GM12878 (cell line): Measurements from ENCODE around the gene AADAC. TPM values are rescaled to one million over a fixed set of nuclear protein-coding genes. Genes with fewer than 3 reads are reported as not detected.

ENCODE experiments used
- ATAC-seq: fragments of 200-7000 bp; cut with Tn5 transposase; 3 replicates; pipeline ENCODE4 v1.9.1; 2020; ENCODE audit warnings: mild to moderate bottlenecking, moderate library complexity
- BruUV-seq: library from RNA; stranded (reverse); fragments of 400-500 nt; replicated peaks from 2 replicates; lab custom pipeline; 2021; lab: Mats Ljungman, UMichigan
- CTCF ChIA-PET: fragments of 300-600 bp; sonication (Branson Sonifier 250); formaldehyde crosslinking; extraction: SDS; loops from one replicate; lab custom pipeline; 2021; ENCODE audit warnings: inconsistent platforms; lab: Yijun Ruan, JAX
- POLR2A ChIA-PET: fragments of 350-600 bp; formaldehyde crosslinking; extraction: SDS; loops from one replicate; lab custom pipeline; 2021; ENCODE audit warnings: inconsistent platforms; lab: Charles Lee
- RAD21 ChIA-PET: fragments of 300-600 bp; sonication (Branson Sonifier 250); formaldehyde crosslinking; loops from one replicate; lab custom pipeline; 2023; ENCODE audit warnings: antibody characterized with exemption; ENCODE audit not compliant: unreplicated experiment; lab: Charles Lee
- SMC1A ChIA-PET: fragments of 300-600 bp; sonication (Branson Sonifier 250); formaldehyde crosslinking; loops from one replicate; lab custom pipeline; 2023; ENCODE audit not compliant: unreplicated experiment, uncharacterized antibody; lab: Charles Lee
- DNase-seq: peaks from one replicate; pipeline ENCODE4 v3.0.0-alpha.2; 2011; ENCODE audit warnings: low read depth, low spot score
- FAIRE-seq: peaks from 3 replicates; lab custom pipeline; 2011; peaks lifted over from hg19 to GRCh38; lab: Jason Lieb, UNC
- H2AFZ ChIP-seq: 2 replicates; pipeline ENCODE4 v1.6.0; 2011; ENCODE audit warnings: low read depth, low read length, control low read depth; ENCODE audit not compliant: control insufficient read depth
- H3K27ac ChIP-seq: 2 replicates; pipeline ENCODE4 v1.5.1; 2011; ENCODE audit warnings: control low read depth; ENCODE audit not compliant: control insufficient read depth, insufficient read depth
- H3K27me3 ChIP-seq, 2 experiments: replicated peaks in 1 of 2; 2 replicates each; pipeline versions ENCODE4 v1.6.0 to v1.6.1; 2011; ENCODE audit warnings: low read length in 1 of 2; ENCODE audit not compliant: control insufficient read depth in 2 of 2, insufficient read depth in 2 of 2
- H3K36me3 ChIP-seq, 2 experiments: 2 replicates each; pipeline ENCODE4 v1.5.1; 2011; ENCODE audit warnings: low read length in 1 of 2; ENCODE audit not compliant: control insufficient read depth in 2 of 2, insufficient read depth in 2 of 2
- H3K4me1 ChIP-seq: 2 replicates; pipeline ENCODE4 v1.6.1; 2011; ENCODE audit warnings: mild to moderate bottlenecking, low read length, moderate library complexity, mixed read lengths; ENCODE audit not compliant: control insufficient read depth, insufficient read depth
- H3K4me2 ChIP-seq: 2 replicates; pipeline ENCODE4 v1.6.0; 2011; ENCODE audit warnings: control low read depth; ENCODE audit not compliant: control insufficient read depth, insufficient read depth
- H3K4me3 ChIP-seq: fragments of 200-600 bp; sonication (generic); 2 replicates; pipeline ENCODE4 v1.5.1; 2016
- H3K79me2 ChIP-seq: 2 replicates; pipeline ENCODE4 v1.6.0; 2011; ENCODE audit warnings: low read length; ENCODE audit not compliant: control insufficient read depth, insufficient read depth
- H3K9ac ChIP-seq: 2 replicates; pipeline ENCODE4 v1.8.0; 2011; ENCODE audit warnings: low read length, control low read depth, mixed read lengths; ENCODE audit not compliant: control insufficient read depth, insufficient read depth
- H3K9me3 ChIP-seq: replicated peaks from 3 replicates; pipeline ENCODE4 v1.5.1; 2011; ENCODE audit warnings: mild to moderate bottlenecking, low read length; ENCODE audit not compliant: control insufficient read depth, insufficient read depth
- H4K20me1 ChIP-seq: 2 replicates; pipeline ENCODE4 v1.6.0; 2011; ENCODE audit not compliant: control insufficient read depth, insufficient read depth
- CHD1 ChIP-seq: IDR thresholded peaks from 2 replicates; pipeline ENCODE4 v1.6.1; 2012; ENCODE audit warnings: low read depth, low read length, improper control_type of control experiment
- CHD2 ChIP-seq: IDR thresholded peaks from 2 replicates; pipeline ENCODE4 v1.6.1; 2011; ENCODE audit warnings: low read depth, low read length, improper control_type of control experiment, borderline replicate concordance
- EZH2 ChIP-seq: IDR thresholded peaks from 2 replicates; pipeline ENCODE4 v1.6.1; 2012; ENCODE audit warnings: low read depth, mild to moderate bottlenecking, control low read depth, inconsistent platforms, low read length, borderline replicate concordance; ENCODE audit not compliant: control insufficient read depth
- FOS ChIP-seq: IDR thresholded peaks from 3 replicates; pipeline ENCODE4 v1.6.1; 2011; ENCODE audit warnings: borderline replicate concordance; ENCODE audit not compliant: insufficient read length; ENCODE audit errors: extremely low read depth
- IRF5 ChIP-seq: fragments of 450-650 bp; IDR thresholded peaks from 2 replicates; pipeline ENCODE4 v1.6.1; 2017; ENCODE audit warnings: borderline replicate concordance
- JUND ChIP-seq: IDR thresholded peaks from 2 replicates; pipeline ENCODE4 v1.6.1; 2012; ENCODE audit warnings: low read depth, mild to moderate bottlenecking, low read length, improper control_type of control experiment, moderate library complexity
- NBN ChIP-seq: fragments of 450-650 bp; IDR thresholded peaks from 2 replicates; pipeline ENCODE4 v1.6.1; 2016
- RELA ChIP-seq: fragments of 450-650 bp; IDR thresholded peaks from 2 replicates; pipeline ENCODE4 v1.8.0; 2014; ENCODE audit warnings: borderline replicate concordance; ENCODE audit not compliant: partially characterized antibody
- RUNX3 ChIP-seq: IDR thresholded peaks from 2 replicates; pipeline ENCODE4 v1.6.1; 2012; ENCODE audit warnings: low read length, inconsistent platforms
- SIX5 ChIP-seq: IDR thresholded peaks from 2 replicates; pipeline ENCODE4 v1.6.1; 2011; ENCODE audit warnings: mild to moderate bottlenecking, low read depth, low read length, moderate library complexity; ENCODE audit not compliant: severe bottlenecking
- SREBF1 ChIP-seq: IDR thresholded peaks from 2 replicates; pipeline ENCODE4 v1.6.1; 2012; ENCODE audit warnings: mild to moderate bottlenecking, low read length
- TCF3 ChIP-seq: IDR thresholded peaks from 2 replicates; pipeline ENCODE4 v1.6.1; 2012; ENCODE audit warnings: low read depth, mild to moderate bottlenecking, low read length, borderline replicate concordance; ENCODE audit not compliant: insufficient read depth
- USF1 ChIP-seq: IDR thresholded peaks from 2 replicates; pipeline ENCODE4 v1.6.1; 2011; ENCODE audit warnings: borderline replicate concordance, low read depth, mild to moderate bottlenecking, moderate library complexity, mixed read lengths, low read length; ENCODE audit not compliant: insufficient read depth; ENCODE audit errors: extremely low read length
- WGBS: methylation state at CpG from one replicate; pipeline ENCODE4 v1.1.6; 2016; ENCODE audit warnings: low lambda C conversion rate; ENCODE audit not compliant: insufficient replicate concordance, insufficient coverage; ENCODE audit errors: missing lambda C conversion rate; 5-methylcytosine and 5-hydroxymethylcytosine counted together
- in situ Hi-C: fragments of 300-500 bp; cut with MboI; formaldehyde crosslinking; loops from 9 replicates; pipeline ENCODE4 v1.14.3; 2018; ENCODE audit warnings: mixed read lengths
- intact Hi-C: fragments of 100-400 bp; cut with micrococcal nuclease; formaldehyde crosslinking; loops from one replicate; pipeline ENCODE4 v1.14.2; 2022; ENCODE audit not compliant: unreplicated experiment
- polyA plus RNA-seq, 11 experiments: library from polyadenylated mRNA; depleted of rRNA in 4 of 11; unstranded in 6 of 11; stranded (reverse) in 5 of 11; fragments of >200 nt; fragmentation: Nextera tagmentation in 4 of 11; fragmentation: Illumina TruSeq in 1 of 11; extraction: Ambion mirVana in 4 of 11; extraction: Trizol in 1 of 11; gene quantifications; 1 replicate in 1 of 11; 2 replicates in 10 of 11; pipeline versions ENCODE4 v1.2.1 to v1.2.3, GENCODE V29; 2011 to 2016; ENCODE audit warnings: inconsistent platforms in 2 of 11, missing spikeins in 2 of 11, low read depth in 1 of 11
- total RNA-seq, 4 experiments: library from RNA; depleted of rRNA in 3 of 4; stranded (reverse); fragments of >200 nt in 3 of 4; fragmentation: Illumina TruSeq in 1 of 4; extraction: Trizol in 1 of 4; gene quantifications; 2 replicates each; pipeline versions ENCODE4 v1.2.1 to v1.2.3, GENCODE V29; 2013 to 2021
- TF ChIP-seq, protein P1 (sequence below): fragments of 150-350 bp; IDR thresholded peaks from 2 replicates; pipeline ENCODE4 v1.6.1; 2014; ENCODE audit warnings: mild to moderate bottlenecking, low read depth, low read length
- TF ChIP-seq, protein P2 (sequence below): IDR thresholded peaks from 2 replicates; pipeline ENCODE4 v1.6.1; 2012; ENCODE audit warnings: improper control_type of control experiment, low read depth, low read length; ENCODE audit not compliant: insufficient replicate concordance

AADAC gene
- total and polyA plus RNA-seq, 10 of the 15 experiments (the other 5 are each of a cell fraction or from before 2014, with no cell fraction given), result 0.13 TPM; not detected in 9

- intact Hi-C loops, result no loop called here
- BruUV-seq, result no TSS peak
- H3K4me2 ChIP-seq, result no peak overlapping the region
- H3K27ac ChIP-seq, result no peak overlapping the region
- ATAC-seq, result no peak
- H3K4me3 ChIP-seq, result no peak overlapping the region
- H3K79me2 ChIP-seq, result no peaks in the 10 kb centered on the region
- WGBS, result 30% methylated on average over 1 of the region's 1 CpG
- H3K4me1 ChIP-seq, result no peaks in the 10 kb centered on the region
- ChIA-PET CTCF (no interaction called here), SMC1A (no interaction called here), RAD21 (no interaction called here), POLR2A (no interaction called here)
- TF ChIP-seq CHD2 (no peak), RUNX3 (no peak), RELA (no peak), NBN (no peak), USF1 (no peak), SIX5 (no peak), CHD1 (no peak), FOS (no peak), SREBF1 (no peak), EZH2 (no peak), JUND (no peak), IRF5 (no peak), TCF3 (no peak)
- TF ChIP-seq, protein P1, sequence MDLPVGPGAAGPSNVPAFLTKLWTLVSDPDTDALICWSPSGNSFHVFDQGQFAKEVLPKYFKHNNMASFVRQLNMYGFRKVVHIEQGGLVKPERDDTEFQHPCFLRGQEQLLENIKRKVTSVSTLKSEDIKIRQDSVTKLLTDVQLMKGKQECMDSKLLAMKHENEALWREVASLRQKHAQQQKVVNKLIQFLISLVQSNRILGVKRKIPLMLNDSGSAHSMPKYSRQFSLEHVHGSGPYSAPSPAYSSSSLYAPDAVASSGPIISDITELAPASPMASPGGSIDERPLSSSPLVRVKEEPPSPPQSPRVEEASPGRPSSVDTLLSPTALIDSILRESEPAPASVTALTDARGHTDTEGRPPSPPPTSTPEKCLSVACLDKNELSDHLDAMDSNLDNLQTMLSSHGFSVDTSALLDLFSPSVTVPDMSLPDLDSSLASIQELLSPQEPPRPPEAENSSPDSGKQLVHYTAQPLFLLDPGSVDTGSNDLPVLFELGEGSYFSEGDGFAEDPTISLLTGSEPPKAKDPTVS, result no peak
- TF ChIP-seq, protein P2, sequence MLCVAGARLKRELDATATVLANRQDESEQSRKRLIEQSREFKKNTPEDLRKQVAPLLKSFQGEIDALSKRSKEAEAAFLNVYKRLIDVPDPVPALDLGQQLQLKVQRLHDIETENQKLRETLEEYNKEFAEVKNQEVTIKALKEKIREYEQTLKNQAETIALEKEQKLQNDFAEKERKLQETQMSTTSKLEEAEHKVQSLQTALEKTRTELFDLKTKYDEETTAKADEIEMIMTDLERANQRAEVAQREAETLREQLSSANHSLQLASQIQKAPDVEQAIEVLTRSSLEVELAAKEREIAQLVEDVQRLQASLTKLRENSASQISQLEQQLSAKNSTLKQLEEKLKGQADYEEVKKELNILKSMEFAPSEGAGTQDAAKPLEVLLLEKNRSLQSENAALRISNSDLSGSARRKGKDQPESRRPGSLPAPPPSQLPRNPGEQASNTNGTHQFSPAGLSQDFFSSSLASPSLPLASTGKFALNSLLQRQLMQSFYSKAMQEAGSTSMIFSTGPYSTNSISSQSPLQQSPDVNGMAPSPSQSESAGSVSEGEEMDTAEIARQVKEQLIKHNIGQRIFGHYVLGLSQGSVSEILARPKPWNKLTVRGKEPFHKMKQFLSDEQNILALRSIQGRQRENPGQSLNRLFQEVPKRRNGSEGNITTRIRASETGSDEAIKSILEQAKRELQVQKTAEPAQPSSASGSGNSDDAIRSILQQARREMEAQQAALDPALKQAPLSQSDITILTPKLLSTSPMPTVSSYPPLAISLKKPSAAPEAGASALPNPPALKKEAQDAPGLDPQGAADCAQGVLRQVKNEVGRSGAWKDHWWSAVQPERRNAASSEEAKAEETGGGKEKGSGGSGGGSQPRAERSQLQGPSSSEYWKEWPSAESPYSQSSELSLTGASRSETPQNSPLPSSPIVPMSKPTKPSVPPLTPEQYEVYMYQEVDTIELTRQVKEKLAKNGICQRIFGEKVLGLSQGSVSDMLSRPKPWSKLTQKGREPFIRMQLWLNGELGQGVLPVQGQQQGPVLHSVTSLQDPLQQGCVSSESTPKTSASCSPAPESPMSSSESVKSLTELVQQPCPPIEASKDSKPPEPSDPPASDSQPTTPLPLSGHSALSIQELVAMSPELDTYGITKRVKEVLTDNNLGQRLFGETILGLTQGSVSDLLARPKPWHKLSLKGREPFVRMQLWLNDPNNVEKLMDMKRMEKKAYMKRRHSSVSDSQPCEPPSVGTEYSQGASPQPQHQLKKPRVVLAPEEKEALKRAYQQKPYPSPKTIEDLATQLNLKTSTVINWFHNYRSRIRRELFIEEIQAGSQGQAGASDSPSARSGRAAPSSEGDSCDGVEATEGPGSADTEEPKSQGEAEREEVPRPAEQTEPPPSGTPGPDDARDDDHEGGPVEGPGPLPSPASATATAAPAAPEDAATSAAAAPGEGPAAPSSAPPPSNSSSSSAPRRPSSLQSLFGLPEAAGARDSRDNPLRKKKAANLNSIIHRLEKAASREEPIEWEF, result no peak
- no peak for DNase-seq
- H4K20me1 ChIP-seq, result no peaks in the 10 kb centered on the region
- H3K36me3 ChIP-seq, result no peaks in the 10 kb centered on the region
- H3K9me3 ChIP-seq, result no peaks in the 10 kb centered on the region
- H2AFZ ChIP-seq, result no peak overlapping the region
- no peaks in the 10 kb centered on the region for H3K27me3 ChIP-seq
- H3K9ac ChIP-seq, result no peak overlapping the region
- in situ Hi-C loops, result no loop called here
- no peak for FAIRE-seq
Measured at GRCh38 chr3:151768393-151768930, 45.5 kb upstream of the AADAC start.
